Nephron progenitor cell (in vitro differentiated cells): ENCODE data around the gene DTNB.

Experiments used
- DNase-seq: peaks from one replicate; pipeline ENCODE4 v3.0.0; 2021
- H3K27ac Mint-ChIP-seq: 2 replicates; pipeline ENCODE4 v1.8.0; 2021; ENCODE audit warnings: mild to moderate bottlenecking, moderate library complexity, mixed read lengths
- H3K27me3 Mint-ChIP-seq: 2 replicates; pipeline ENCODE4 v1.8.0; 2021; ENCODE audit warnings: mild to moderate bottlenecking, low read depth, mixed read lengths; ENCODE audit not compliant: poor library complexity
- H3K36me3 Mint-ChIP-seq: 2 replicates; pipeline ENCODE4 v1.8.0; 2021; ENCODE audit warnings: low read depth, mixed read lengths
- H3K4me1 Mint-ChIP-seq: 2 replicates; pipeline ENCODE4 v1.8.0; 2021; ENCODE audit warnings: mixed read lengths
- H3K4me3 Mint-ChIP-seq: 2 replicates; pipeline ENCODE4 v1.8.0; 2021; ENCODE audit warnings: mild to moderate bottlenecking, moderate library complexity, mixed read lengths
- H3K9me3 Mint-ChIP-seq: 2 replicates; pipeline ENCODE4 v1.8.0; 2021; ENCODE audit warnings: mild to moderate bottlenecking, moderate library complexity, mixed read lengths
- CTCF ChIP-seq: fragments of 200-600 bp; sonication (generic); IDR thresholded peaks from 2 replicates; pipeline ENCODE4 v1.5.0; 2021; ENCODE audit warnings: antibody characterized with exemption

DTNB gene

GRCh38 chr2:25347205-25347815 lies 326.1 kb downstream of the DTNB start:
- peaks cover 42% of the 10 kb centered on the region for H3K27me3 Mint-ChIP-seq
- TF ChIP-seq CTCF = no peak
- peaks cover 12% of the 10 kb centered on the region for H3K4me1 Mint-ChIP-seq
- no peak overlapping the region for H3K27ac Mint-ChIP-seq
- H3K36me3 Mint-ChIP-seq = no peaks in the 10 kb centered on the region
- no peak for DNase-seq
- no peak overlapping the region for H3K4me3 Mint-ChIP-seq
- no peaks in the 10 kb centered on the region for H3K9me3 Mint-ChIP-seq

- peaks cover 28% of the 10 kb centered on the region for H3K4me1 Mint-ChIP-seq
- no peak for DNase-seq
- H3K9me3 Mint-ChIP-seq = no peaks in the 10 kb centered on the region
- no peaks in the 10 kb centered on the region for H3K36me3 Mint-ChIP-seq
- TF ChIP-seq CTCF = no peak
- H3K27me3 Mint-ChIP-seq = peaks cover 37% of the 10 kb centered on the region
- peak overlapping the region; percentile 73 for H3K4me3 Mint-ChIP-seq
- H3K27ac Mint-ChIP-seq = no peak overlapping the region
Measured at GRCh38 chr2:25343187-25343825, 330.1 kb downstream of the DTNB start.

GRCh38 chr2:25342372-25343186 lies 330.8 kb downstream of the DTNB start:
- peak; percentile 94 for TF ChIP-seq CTCF
- H3K27me3 Mint-ChIP-seq = peaks cover 32% of the 10 kb centered on the region
- no peaks in the 10 kb centered on the region for H3K9me3 Mint-ChIP-seq
- H3K36me3 Mint-ChIP-seq = no peaks in the 10 kb centered on the region
- H3K4me3 Mint-ChIP-seq = peak overlapping the region; percentile 73
- peaks cover 28% of the 10 kb centered on the region for H3K4me1 Mint-ChIP-seq
- peak; percentile 92 for DNase-seq
- H3K27ac Mint-ChIP-seq = no peak overlapping the region

GRCh38 chr2:25341753-25342371 lies 331.5 kb downstream of the DTNB start, which contains the start of gene DNMT3A:
Gene DNMT3A (minus strand): TSS chr2:25341925. CDS start chr2:25313984, 27,941 bp downstream.
- no peak for TF ChIP-seq CTCF
- H3K9me3 Mint-ChIP-seq = no peaks in the 10 kb centered on the region
- H3K27me3 Mint-ChIP-seq = peaks cover 32% of the 10 kb centered on the region
- H3K27ac Mint-ChIP-seq = no peak within 1 kb of the TSS
- H3K4me1 Mint-ChIP-seq = peaks cover 31% of the 10 kb centered on the region
- H3K4me3 Mint-ChIP-seq = peak within 1 kb of the TSS; percentile 73
- no peaks in the 10 kb centered on the region for H3K36me3 Mint-ChIP-seq
- DNase-seq = peak; percentile 73

GRCh38 chr2:25341011-25341727 lies 332.2 kb downstream of the DTNB start:
- no peak overlapping the region for H3K4me3 Mint-ChIP-seq
- TF ChIP-seq CTCF = no peak
- H3K36me3 Mint-ChIP-seq = no peaks in the 10 kb centered on the region

More at GRCh38 chr2:25341011-25341727, 332.2 kb downstream of the DTNB start:
- peaks cover 31% of the 10 kb centered on the region for H3K27me3 Mint-ChIP-seq
- H3K4me1 Mint-ChIP-seq = peaks cover 38% of the 10 kb centered on the region
- DNase-seq = peak; percentile 50
- no peak overlapping the region for H3K27ac Mint-ChIP-seq
- no peaks in the 10 kb centered on the region for H3K9me3 Mint-ChIP-seq
